D721Med (cell line): ENCODE data around the gene ABCC2.
"Not testable (repeated sequence)": the region's sequence is repeated elsewhere in the genome, so short reads cannot be mapped to it uniquely, and the experiment has no call there.

Experiments
- DNase-seq: peaks from one replicate; pipeline ENCODE4 v3.0.0; 2011; ENCODE audit warnings: low spot score; ENCODE audit not compliant: insufficient read length
- FAIRE-seq: peaks from 2 replicates; lab custom pipeline; 2011; peaks lifted over from hg19 to GRCh38; lab: Jason Lieb, UNC
- CTCF ChIP-seq: IDR thresholded peaks from 2 replicates; pipeline ENCODE4 v1.5.1; 2012; ENCODE audit warnings: mild to moderate bottlenecking, control low read depth; ENCODE audit not compliant: insufficient read depth; ENCODE audit errors: missing control alignments

ABCC2 gene

DNA sequence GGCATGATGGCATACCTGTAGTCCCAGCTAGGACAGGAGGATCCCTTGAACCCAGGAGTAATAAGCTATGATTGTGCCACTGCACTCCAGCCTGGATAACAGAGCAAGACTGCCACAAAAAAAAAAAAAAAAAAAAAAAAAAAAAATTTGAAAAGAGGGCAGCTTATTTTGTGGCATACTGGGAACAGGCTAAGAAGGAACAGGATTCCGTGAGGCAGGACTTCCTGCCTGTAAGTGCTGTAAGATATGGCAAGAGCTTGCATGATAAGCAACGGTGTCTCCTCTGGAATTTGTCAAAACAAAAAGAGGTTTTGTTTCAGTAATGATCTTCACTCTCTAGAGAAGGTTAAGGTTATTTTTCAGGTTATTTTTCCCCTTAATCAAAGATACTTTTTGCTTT, 101.1 kb downstream of the ABCC2 start:
- no peak for FAIRE-seq
- no peak for TF ChIP-seq CTCF
- DNase-seq, result no peak

- TF ChIP-seq CTCF, result no peak
- DNase-seq, result no peak
- FAIRE-seq, result no peak
Observed at GRCh38 chr10:99888622-99889021, 106.2 kb downstream of the ABCC2 start.

GRCh38 chr10:99894613-99895012, 112.2 kb downstream of the ABCC2 start:
- DNase-seq, result no peak
- no peak for TF ChIP-seq CTCF
- FAIRE-seq, result peak; percentile 63

- FAIRE-seq, DNase-seq: not testable (repeated sequence)
Observed at GRCh38 chr10:99895066-99895465, 112.6 kb downstream of the ABCC2 start.

DNA sequence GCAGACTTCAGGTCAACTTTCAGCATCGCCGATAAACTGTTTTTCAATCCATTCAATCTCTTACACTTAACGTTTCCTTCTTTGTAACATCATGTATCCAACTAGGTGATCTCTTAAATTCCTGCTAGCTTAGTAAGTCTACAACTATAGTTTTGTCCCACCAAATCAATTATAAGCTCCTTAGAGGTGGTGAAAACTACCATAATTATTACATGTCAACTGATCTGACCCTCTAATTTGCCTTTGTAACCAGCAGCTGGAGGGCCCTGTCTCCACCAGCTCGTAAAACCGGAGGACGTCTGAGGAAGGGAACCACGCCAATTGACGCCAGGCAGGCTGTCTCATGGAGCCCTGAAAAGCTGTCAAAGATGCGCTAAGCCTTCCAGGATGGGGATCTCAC, 113.4 kb downstream of the ABCC2 start:
- FAIRE-seq (no peak), DNase-seq (no peak)
- no peak for TF ChIP-seq CTCF
